ENCODE data around the gene KRT81. TPM values are rescaled to one million over a fixed set of nuclear protein-coding genes. Genes with fewer than 3 reads are reported as not detected.

KRT81 gene
- total and polyA plus RNA-seq, 8 donors: 0.22 to 0.76 (median 0.52) TPM; not detected in 4

DNA sequence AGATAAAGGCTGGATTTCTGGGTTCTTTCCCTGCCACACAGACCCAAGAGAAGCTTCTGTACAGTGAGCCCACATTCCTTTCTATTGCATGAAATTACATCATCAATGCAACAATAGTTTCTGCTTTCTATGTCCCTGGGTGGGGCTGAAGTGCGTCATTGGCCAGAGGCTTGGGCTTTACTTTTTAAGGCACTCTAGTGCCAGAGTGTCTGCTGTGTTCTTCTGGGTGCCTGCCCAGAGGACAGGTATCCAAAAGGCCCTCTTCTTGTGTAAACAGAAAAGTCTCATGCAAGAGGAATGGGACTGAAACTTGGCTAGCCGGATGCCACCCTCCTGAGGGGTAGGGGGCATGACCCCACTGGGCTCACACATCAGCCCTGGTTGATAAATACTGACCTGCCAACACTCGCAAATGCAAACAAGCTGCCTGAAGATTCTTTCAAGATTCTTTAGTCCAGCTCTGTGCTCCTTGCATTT, 11.0 kb downstream of the KRT81 start:
- 45 to 49% methylated on average over 3 of the region's 3 CpGs for WGBS, 2 donors
- H3K36me3 ChIP-seq: no peaks in the 10 kb centered on the region
- H3K9me3 ChIP-seq: no peaks in the 10 kb centered on the region
- H3K4me1 ChIP-seq: peaks cover 0 to 20% (median 4%) of the 10 kb centered on the region in 3 donors
- H3K27me3 ChIP-seq: no peaks in the 10 kb centered on the region
- intact Hi-C loops (cut with DNase I): no loop called here
- H3K4me3 ChIP-seq: no peak overlapping the region
- ATAC-seq: peak; percentile 56 to 72 (median 61)
- peak; percentile 74 for FAIRE-seq
- DNase-seq: peak in 4 of 6 donors; percentile 51 to 80 (median 60)
- TF ChIP-seq, protein P1, sequence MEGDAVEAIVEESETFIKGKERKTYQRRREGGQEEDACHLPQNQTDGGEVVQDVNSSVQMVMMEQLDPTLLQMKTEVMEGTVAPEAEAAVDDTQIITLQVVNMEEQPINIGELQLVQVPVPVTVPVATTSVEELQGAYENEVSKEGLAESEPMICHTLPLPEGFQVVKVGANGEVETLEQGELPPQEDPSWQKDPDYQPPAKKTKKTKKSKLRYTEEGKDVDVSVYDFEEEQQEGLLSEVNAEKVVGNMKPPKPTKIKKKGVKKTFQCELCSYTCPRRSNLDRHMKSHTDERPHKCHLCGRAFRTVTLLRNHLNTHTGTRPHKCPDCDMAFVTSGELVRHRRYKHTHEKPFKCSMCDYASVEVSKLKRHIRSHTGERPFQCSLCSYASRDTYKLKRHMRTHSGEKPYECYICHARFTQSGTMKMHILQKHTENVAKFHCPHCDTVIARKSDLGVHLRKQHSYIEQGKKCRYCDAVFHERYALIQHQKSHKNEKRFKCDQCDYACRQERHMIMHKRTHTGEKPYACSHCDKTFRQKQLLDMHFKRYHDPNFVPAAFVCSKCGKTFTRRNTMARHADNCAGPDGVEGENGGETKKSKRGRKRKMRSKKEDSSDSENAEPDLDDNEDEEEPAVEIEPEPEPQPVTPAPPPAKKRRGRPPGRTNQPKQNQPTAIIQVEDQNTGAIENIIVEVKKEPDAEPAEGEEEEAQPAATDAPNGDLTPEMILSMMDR (IDR thresholded peaks at IDR 0.05): no peak
- H3K27ac ChIP-seq: peak overlapping the region; percentile 36 to 77 (median 67)

DNA sequence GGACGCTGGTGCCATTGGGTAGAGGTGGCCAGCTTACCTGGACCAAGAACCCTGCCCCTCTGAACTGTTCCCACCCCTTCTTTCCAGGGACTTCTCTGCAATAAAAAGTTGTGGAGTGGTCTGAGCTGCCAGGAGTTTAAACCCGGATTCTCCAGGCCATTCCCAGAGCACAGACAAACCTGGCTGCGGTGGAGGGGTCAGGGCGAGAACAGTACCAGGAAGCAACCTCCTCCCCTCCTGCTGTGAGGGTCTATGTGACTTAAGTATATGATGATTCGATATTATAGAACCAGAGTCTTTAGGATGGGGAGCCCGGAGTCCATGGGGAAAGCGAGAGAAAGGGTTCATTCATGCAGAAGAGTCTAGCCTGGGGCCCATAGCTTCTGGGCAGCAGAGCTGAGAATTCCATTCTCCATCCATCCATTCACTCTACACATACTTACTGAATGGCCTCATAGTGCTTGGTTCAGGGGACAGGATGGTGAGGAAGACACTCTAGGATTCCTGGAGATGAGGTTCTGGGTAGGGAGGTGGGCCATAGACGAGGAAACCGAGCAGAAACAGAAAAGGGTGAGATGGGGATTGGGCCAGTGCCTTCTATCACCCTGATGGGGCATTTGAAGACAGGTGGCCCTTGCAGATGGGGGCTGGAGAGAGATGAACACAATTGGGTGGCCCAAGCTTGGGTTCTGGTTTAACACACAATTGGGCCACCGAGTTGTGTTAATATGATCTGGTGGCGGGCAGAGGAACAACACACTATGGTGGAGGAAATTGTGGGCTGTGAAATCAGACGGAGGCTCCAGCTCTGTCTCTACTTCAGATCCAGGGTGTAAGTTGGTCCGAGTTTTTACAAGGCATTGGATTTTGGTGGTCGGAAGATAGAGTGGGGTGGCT, 11.7 kb downstream of the KRT81 start:
- no peaks in the 10 kb centered on the region for H3K9me3 ChIP-seq
- peak overlapping the region; percentile 36 to 77 (median 67) for H3K27ac ChIP-seq
- peak in 1 of 6 donors; percentile 10 for DNase-seq
- no peak overlapping the region for H3K4me3 ChIP-seq
- no peak for FAIRE-seq
- ATAC-seq: no peak
- H3K4me1 ChIP-seq: peaks cover 0 to 20% (median 4%) of the 10 kb centered on the region in 3 donors
- intact Hi-C loops (cut with DNase I): loop anchor here in 1 of 3 donors (10.0 kb wide), 1 partner anchor 65 kb away; no protein-coding TSS in a partner anchor
- no peaks in the 10 kb centered on the region for H3K27me3 ChIP-seq
- no peaks in the 10 kb centered on the region for H3K36me3 ChIP-seq
- WGBS, 2 donors: 82 to 84% methylated on average over 14 of the region's 14 CpGs
- TF ChIP-seq, protein P1 (IDR thresholded peaks at IDR 0.05): no peak

DNA sequence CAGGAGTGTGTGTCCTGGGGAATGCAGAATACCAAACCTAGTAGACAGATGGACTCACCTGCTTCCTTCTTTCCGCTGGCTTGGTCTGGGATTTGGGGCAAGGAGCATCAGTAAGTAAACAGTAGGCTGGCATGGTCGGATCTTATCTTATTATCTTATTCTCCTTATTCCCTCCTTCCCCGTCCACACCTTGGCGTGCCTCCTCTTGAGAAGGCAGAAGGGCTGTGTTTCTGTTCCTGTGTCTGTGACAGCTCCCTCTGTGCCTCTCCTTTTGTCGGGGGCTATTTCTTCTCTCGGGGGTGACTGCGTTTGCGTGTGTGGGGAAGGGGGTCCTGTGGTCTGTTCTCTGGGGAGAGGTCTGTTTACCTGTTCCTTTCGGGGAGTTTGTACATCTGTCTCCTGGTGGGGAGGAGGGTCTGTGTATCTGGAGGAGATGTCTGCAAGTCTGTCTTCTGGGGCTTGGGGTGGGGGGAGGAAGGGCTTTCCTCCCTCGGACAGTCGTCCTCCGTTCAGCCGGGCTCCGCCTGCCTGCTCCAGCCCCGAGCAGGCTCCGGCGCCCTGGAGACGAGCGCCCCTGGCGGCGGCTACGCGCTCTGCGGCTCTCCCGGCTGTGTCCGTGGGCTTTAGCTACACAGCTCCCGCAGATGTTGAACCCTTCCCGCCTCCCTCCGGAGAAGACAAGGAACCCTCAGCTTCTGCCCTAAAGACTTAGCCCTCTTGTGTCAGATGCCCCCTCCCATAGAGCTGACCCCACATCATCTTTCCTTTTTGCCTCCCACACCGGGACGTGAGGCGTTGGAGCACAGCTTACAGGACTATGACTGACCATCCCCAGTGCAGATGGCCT, 12.5 kb downstream of the KRT81 start:
- FAIRE-seq (no peak), DNase-seq (peak; percentile 71 to 98 (median 89)), ATAC-seq (peak; percentile 90 to 95 (median 92))
- WGBS, 2 donors: 14 to 25% methylated on average over 23 to 32 of the region's 32 CpGs
- peak overlapping the region in 3 of 4 donors; percentile 60 to 77 (median 74) for H3K27ac ChIP-seq
- intact Hi-C loops (cut with DNase I): loop anchor here in 1 of 3 donors (10.0 kb wide), 1 partner anchor 64 kb away; no protein-coding TSS in a partner anchor
- H3K27me3 ChIP-seq: no peaks in the 10 kb centered on the region
- peaks cover 0 to 20% (median 4%) of the 10 kb centered on the region in 3 donors for H3K4me1 ChIP-seq
- TF ChIP-seq, protein P1 (IDR thresholded peaks at IDR 0.05): peak; percentile 96 to 98 (median 96)
- no peaks in the 10 kb centered on the region for H3K36me3 ChIP-seq
- no peaks in the 10 kb centered on the region for H3K9me3 ChIP-seq
- peak overlapping the region in 2 of 4 donors; percentile 12 to 24 for H3K4me3 ChIP-seq

DNA sequence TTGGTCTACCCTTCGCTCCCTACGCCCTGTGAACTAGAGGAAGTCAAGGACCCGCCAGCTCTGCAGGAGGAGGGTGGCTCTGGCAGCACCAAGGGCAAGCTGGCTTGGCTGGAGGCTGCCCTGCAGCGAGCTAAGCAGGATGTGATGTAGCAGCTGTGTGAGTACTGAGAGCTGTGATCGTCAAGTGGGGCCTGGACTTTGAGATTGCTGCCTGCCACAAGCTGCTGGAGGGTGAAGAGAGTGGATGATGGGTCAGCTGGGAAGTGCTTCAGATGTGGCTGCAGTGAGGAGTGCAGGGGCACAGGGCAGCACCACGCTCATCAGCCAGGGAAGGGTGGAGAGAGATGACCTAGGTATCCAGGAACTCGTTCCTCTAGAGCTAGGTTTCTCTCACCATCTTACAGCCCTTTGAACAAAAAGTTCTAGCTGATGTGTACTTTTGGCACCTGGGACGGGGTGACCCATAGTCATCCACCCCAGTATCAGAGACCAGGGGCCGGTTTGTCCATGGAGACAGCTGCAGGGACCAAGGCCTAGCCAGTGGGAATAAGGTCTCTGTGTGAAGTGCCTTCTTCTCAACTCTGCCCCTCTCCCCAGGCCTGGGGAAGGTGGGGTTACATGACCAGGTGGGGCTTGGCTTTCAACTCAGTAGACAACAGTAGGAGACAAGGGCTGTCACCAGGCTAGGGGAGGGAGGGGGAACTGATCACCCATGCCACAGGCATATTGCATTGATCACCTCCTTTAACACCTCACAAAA, 13.7 kb downstream of the KRT81 start:
- 44 to 72% methylated on average over 9 of the region's 9 CpGs for WGBS, 2 donors
- Histone ChIP-seq H3K27me3 (no peaks in the 10 kb centered on the region), H3K4me1 (peaks cover 0 to 20% (median 4%) of the 10 kb centered on the region in 3 donors), H3K4me3 (no peak overlapping the region), H3K9me3 (no peaks in the 10 kb centered on the region), H3K27ac (no peak overlapping the region), H3K36me3 (no peaks in the 10 kb centered on the region)
- FAIRE-seq (no peak), DNase-seq (peak in 3 of 6 donors; percentile 14 to 75 (median 70)), ATAC-seq (peak in 1 of 4 donors; percentile 63)
- intact Hi-C loops (cut with DNase I): loop anchor here in 1 of 3 donors (10.0 kb wide), 1 partner anchor 63 kb away; no protein-coding TSS in a partner anchor
- TF ChIP-seq, protein P1 (IDR thresholded peaks at IDR 0.05): no peak
